GM21723 (cell line): ENCODE results near the gene PSMC3.

ENCODE experiments used
- ATAC-seq: cut with Tn5 transposase; IDR thresholded peaks from one replicate; pipeline ENCODE4 v1.9.1; 2021; ENCODE audit warnings: mild to moderate bottlenecking, moderate library complexity; ENCODE audit not compliant: unreplicated experiment

Gene PSMC3

DNA sequence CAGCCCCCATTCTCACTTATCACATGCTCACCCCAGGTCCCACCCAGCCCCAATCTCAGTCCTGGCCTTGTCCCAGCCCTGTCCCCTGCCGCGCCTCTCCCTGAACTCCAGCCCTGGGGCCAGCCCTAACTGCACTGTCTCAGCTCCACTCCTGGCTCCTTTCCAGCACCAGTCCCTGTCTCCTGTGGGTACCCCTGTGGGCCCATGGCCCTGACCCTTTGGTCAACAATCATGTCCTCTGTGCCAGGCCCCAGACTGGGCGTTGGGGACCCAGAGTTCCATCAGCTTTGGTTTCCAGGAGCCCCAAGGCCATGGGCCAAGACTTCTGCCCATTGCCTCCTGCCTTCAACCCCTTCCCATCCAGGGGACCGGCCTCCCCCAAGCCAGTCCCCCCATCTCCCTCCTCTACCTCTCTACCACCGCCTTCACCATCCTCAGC, 48.6 kb downstream of the PSMC3 start:
- no peak for ATAC-seq

DNA sequence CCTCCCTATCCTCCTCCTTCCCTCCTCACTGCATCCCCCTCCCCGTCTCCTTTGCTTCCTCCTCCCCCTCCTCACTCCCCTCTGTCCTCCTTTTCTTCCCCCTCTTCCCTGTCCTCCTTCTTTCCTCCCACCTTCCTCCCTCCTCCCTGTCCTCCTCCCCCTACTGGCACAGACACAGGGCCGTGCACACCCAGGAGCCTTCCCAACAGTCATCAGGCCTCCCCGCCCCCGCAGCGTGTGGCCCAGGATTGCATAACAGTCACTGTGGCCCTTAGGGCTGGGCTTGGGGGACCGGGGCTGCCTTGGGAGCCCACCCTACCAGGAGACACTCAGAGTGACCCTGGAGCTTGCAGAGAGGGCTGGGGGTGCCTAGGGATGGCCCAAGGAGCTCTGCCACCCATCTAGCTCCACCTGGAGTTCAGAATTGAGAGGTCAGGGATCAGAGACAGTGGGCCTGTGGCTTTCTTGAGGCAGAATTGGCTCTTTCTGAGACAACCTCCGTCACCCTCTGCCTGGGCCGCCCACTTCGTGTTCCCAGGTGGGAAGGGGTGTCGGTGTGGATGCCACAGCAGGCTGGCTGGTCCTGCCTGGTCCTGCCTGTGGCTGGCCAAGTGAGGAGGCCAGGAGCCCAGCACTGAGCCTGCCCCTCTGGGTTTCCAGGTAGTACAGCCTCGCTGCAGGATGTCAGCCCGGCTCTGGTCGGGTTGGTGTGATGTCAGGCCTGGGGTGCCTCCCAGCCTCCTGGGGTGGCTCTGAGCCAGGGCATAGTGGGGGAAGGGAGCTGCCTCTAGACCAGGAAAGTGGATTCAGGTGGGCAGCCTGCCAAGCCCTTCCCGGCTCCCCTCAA, 49.5 kb downstream of the PSMC3 start:
- ATAC-seq = peak; percentile 48

DNA sequence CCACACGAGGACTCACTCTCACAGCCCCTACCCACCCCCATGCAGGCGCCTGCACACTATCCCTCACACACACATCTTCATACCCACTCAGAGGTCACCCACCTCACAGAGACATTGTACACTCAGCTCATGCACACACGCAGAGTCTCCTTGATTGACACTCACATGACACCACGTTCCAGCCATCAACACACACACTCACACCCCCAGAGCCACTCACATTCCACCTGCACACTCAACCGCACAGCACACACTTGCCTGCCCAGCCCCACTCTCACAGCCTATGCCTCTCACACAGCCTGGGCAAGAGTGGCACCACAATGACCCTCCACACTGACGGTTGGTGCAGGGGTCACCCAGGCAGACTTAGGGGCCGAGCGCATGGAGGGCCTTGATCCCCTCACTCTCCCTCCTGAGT, 50.1 kb downstream of the PSMC3 start:
- no peak for ATAC-seq

DNA sequence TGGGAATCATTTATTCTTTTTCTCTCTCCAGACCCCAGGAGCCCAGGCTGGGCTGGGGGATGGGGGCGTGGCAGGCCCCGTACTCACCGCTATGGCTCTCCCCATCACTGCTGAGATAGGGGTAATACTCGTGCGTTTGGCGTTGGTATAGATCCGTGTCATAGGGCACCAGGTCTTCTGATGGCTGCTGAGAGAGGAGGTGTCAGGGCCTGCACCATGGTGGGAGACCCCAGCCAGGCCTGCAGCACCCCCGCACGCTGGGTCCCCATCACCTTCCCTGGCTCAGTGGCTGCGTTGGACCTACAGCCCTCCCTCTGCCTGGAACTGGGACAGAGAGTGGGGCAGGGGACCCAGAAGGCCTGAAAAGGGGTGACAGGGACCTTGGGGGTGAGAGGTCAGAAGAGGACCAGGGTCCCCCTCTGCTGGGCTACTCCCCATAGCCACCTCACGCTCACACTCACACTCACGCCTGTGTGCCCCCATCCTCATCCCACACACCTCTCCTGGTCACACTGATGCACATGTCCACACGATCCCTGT, 50.6 kb downstream of the PSMC3 start:
- no peak for ATAC-seq

DNA sequence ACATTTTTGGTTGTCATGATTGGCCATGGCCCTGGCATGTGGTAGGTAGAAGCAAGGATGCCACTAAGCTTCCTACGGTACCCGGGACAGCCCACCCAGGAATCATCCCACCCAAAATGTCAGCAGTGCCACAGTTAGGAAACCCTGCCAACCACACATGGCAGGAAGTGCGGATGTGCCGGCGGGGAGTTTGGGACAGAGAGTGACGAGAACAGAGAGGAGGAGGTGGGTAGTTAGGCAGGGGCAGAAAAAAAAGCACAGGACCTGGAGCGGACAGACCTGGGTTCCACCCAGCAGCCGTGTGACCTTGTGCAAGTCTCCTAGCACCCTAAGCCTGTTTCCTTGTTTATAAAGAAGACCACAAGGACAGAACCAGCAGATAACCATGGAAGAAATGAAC, 51.2 kb downstream of the PSMC3 start:
- no peak for ATAC-seq

DNA sequence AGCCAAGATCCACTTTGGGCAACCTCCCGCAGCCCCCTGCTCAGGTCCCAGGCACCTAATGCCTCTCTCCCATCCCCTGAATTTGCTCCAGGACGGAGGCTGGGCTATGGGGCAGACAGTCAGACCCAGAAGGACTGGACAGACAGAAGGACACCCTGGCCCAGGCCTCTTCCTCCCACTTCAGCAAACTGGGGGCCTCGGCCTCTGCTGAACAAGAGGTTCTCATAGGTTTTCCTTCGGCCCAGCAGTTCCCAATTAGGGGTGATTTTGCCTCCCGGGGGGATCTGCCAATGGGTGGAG, 51.6 kb downstream of the PSMC3 start:
- ATAC-seq = no peak

DNA sequence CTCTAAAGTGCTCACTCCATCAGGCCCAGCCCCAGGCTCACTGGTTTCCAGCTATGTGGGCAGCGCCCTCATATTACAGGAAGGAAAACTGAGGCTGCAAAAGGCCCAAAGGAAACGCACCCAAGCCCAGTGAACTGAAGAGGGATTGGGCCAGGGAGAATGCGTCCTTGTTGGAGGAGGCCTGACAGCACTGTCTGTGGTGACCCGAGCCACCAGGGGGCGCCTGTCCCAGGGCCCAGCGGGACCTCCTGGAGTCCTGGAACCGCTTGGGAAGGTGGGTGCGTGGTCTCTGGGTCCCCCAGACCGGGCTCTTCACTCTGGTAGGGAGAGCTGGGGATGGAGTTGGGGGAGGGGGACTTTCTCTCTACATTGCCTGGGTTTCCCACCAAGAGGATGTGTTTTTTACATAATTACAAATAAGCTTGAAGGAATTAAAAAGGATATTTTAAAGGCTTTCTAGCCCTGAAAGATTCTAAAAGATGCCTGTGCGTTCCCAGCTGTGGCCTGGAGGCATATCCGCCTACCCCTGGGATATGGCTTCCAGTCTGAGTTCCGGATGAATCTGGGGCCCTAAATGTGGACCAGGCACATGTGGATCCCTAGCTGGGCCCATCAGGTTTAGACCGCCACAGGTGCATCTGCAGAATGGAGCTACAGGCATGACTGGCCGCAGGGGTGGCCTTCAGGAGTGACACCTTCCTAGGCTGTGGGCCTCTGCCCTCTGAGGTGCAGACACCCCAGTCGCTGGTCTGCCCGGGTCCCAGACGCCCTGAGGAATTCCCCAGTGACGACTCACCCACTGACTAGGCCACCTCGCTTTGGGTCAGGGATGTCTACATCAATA, 52.1 kb downstream of the PSMC3 start:
- ATAC-seq = no peak

DNA sequence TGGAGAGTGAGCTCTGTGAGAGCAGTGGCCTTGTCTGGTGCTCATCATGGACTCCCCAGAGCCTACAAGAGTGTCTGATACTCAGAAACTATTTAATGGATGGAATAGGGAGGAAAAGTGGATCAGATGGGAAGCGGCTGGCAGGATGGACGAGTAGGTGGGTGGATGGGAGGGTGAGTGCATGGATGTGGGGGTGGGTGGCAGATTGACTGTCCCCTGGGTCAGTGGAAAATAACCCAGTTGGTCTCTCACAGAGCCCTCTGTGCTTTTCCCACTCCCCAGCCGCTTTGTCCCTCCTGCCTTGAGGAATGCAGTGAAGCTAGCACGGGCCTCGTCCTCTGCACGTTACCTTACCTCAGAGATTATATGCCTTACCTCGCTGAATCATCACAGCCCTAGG, 53.8 kb downstream of the PSMC3 start:
- ATAC-seq = no peak

DNA sequence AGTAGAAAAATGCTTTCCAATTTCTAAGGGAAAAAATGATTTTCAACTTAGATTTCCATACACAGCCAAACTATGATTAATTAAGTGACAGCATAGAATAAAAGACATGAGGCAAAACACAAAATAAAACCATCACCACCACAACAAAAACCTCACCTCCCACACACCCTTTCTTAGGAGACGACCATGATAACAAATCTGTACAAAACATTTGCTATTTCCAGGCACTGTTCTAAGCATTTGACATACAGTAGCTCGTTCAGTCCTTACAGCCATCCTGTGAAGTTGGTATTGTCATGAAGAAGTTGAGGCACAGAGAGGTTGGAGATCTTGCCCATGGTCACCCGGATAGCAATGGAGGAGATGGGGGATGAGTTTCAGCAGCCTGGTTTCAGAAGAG, 56.6 kb downstream of the PSMC3 start:
- ATAC-seq = no peak
